Stomach (tissue), 9 donors: ENCODE results near the gene ORC3. TPM values are rescaled to one million over a fixed set of nuclear protein-coding genes. Genes with fewer than 3 reads are reported as not detected.
"Not testable (repeated sequence)": the region's sequence is repeated elsewhere in the genome, so short reads cannot be mapped to it uniquely, and the experiment has no call there.

ENCODE experiments used
- DNase-seq, 2 donors: peaks; one replicate each; pipeline versions ENCODE4 v3.0.0 to v3.0.0-alpha.2; 2013 to 2019
- H3K27ac ChIP-seq, 5 donors: fragments of 200-600 bp in 4 of 5; sonication (generic) in 4 of 5; one replicate each; pipeline ENCODE4 v1.5.1; 2013 to 2019; ENCODE audit warnings: mild to moderate bottlenecking in 1 of 5, moderate library complexity in 1 of 5
- H3K27me3 ChIP-seq, 3 donors: fragments of 200-600 bp; sonication (generic); one replicate each; pipeline ENCODE4 v1.5.1; 2017 to 2019; ENCODE audit warnings: mixed run types in 1 of 3
- H3K36me3 ChIP-seq, 4 donors: fragments of 200-600 bp; sonication (generic); 1 replicate in 3 of 4; 2 replicates in 1 of 4; pipeline ENCODE4 v1.5.1; 2016 to 2019
- H3K4me1 ChIP-seq, 4 donors: fragments of 200-600 bp; sonication (generic); one replicate each; pipeline ENCODE4 v1.5.1; 2016 to 2019
- H3K4me3 ChIP-seq, 4 donors: fragments of 200-600 bp; sonication (generic) in 3 of 4; one replicate each; pipeline ENCODE4 v1.5.1; 2016 to 2019; ENCODE audit warnings: mild to moderate bottlenecking in 1 of 4
- H3K9me3 ChIP-seq, 4 donors: fragments of 200-600 bp; sonication (generic); one replicate each; pipeline ENCODE4 v1.5.1; 2016 to 2019
- CTCF ChIP-seq, 7 experiments: fragments of 450-650 bp in 4 of 7; fragments of 200-600 bp in 3 of 7; sonication (generic) in 3 of 7; IDR thresholded peaks; one replicate each; pipeline ENCODE4 v1.5.1; 2016 to 2019; ENCODE audit warnings: antibody characterized with exemption in 7 of 7, control low read depth in 2 of 7, mild to moderate bottlenecking in 1 of 7
- EP300 ChIP-seq: sonication (generic); formaldehyde crosslinking; IDR thresholded peaks from one replicate; pipeline ENCODE4 v1.6.1; 2017; ENCODE audit warnings: antibody characterized with exemption
- POLR2A ChIP-seq, 4 donors: fragments of 450-650 bp; IDR thresholded peaks; one replicate each; pipeline ENCODE4 v1.6.1; 2016; ENCODE audit warnings: antibody characterized with exemption in 4 of 4, control low read depth in 2 of 4, mild to moderate bottlenecking in 1 of 4, moderate library complexity in 1 of 4
- POLR2AphosphoS5 ChIP-seq, 3 donors: sonication (generic); formaldehyde crosslinking; IDR thresholded peaks; one replicate each; pipeline ENCODE4 v1.6.1; 2016; ENCODE audit warnings: antibody characterized with exemption in 3 of 3
- WGBS, 5 donors: extraction: QIAGEN DNeasy Blood & Tissue Kit in 3 of 5; methylation state at CpG; one replicate each; pipeline versions ENCODE4 v1.1.5 to v1.1.7; 2013 to 2018; 5-methylcytosine and 5-hydroxymethylcytosine counted together
- intact Hi-C: fragments of 100-400 bp; cut with DNase I; formaldehyde crosslinking; loops from one replicate; pipeline ENCODE4 v1.15.1; 2023; ENCODE audit warnings: low total_unique reads
- polyA plus RNA-seq, 3 donors: library from polyadenylated mRNA; stranded (reverse); fragments of 200-250 nt; gene quantifications; one replicate each; pipeline ENCODE4 v1.2.3, GENCODE V29; 2013
- total RNA-seq, 5 donors: library from RNA; depleted of rRNA; stranded (reverse); fragments of >200 nt; gene quantifications; one replicate each; pipeline versions ENCODE4 v1.1.0 to v1.2.3, GENCODE V29; 2014 to 2016
- donor health status: healthy with polysubstance abuse.
- donor health status: Bipolar disorder and iron deficiency.
- donor health status: healthy.

The ORC3 gene
- total and polyA plus RNA-seq, 8 donors = 5.8 to 33.8 (median 11.0) TPM

- Histone ChIP-seq H3K27me3 (no peaks in the 10 kb centered on the region), H3K9me3 (no peaks in the 10 kb centered on the region), H3K36me3 (peaks cover 0 to 5% (median 0%) of the 10 kb centered on the region in 4 donors), H3K4me1 (peaks cover 22 to 100% (median 57%) of the 10 kb centered on the region in 4 donors), H3K4me3 (no peak overlapping the region), H3K27ac (no peak overlapping the region)
- intact Hi-C loops = no loop called here
- TF ChIP-seq CTCF (IDR thresholded peaks at IDR 0.05) (no peak), POLR2AphosphoS5 (IDR thresholded peaks at IDR 0.05) (no peak)
- no peak for DNase-seq
- WGBS, 5 donors = 68 to 74% (median 73%) methylated on average over 2 of the region's 2 CpGs
These were observed 102.2 kb downstream of the ORC3 start for GRCh38 chr6:87692086-87692485.

- intact Hi-C loops, H3K9me3 ChIP-seq, H3K27me3 ChIP-seq, DNase-seq, H3K4me3 ChIP-seq, H3K27ac ChIP-seq, H3K36me3 ChIP-seq: not testable (repeated sequence)
- H3K4me1 ChIP-seq = peaks cover 31 to 85% (median 55%) of the 10 kb centered on the region in 4 donors
- WGBS, 5 donors = 91 to 96% (median 95%) methylated on average over 12 of the region's 12 CpGs
These were observed 106.9 kb downstream of the ORC3 start for GRCh38 chr6:87696817-87697216.

GRCh38 chr6:87697581-87698546, 107.9 kb downstream of the ORC3 start:
- Histone ChIP-seq H3K27me3 (no peaks in the 10 kb centered on the region), H3K9me3 (no peaks in the 10 kb centered on the region), H3K4me1 (peaks cover 30 to 80% (median 50%) of the 10 kb centered on the region in 4 donors), H3K27ac (peak overlapping the region in 4 of 5 donors; percentile 24 to 99 (median 98)), H3K36me3 (no peaks in the 10 kb centered on the region), H3K4me3 (peak overlapping the region; percentile 81 to 92 (median 87))
- intact Hi-C loops = no loop called here
- no peak for TF ChIP-seq POLR2A (IDR thresholded peaks at IDR 0.05)
- no peak for TF ChIP-seq POLR2AphosphoS5 (IDR thresholded peaks at IDR 0.05)
- no peak for TF ChIP-seq CTCF (IDR thresholded peaks at IDR 0.05)
- TF ChIP-seq EP300 = no peak
- peak in 1 of 2 donors; percentile 77 for DNase-seq
- WGBS, 5 donors = 36 to 43% (median 39%) methylated on average over 8 of the region's 8 CpGs

GRCh38 chr6:87698547-87699006, 108.6 kb downstream of the ORC3 start:
- H3K9me3 ChIP-seq = no peaks in the 10 kb centered on the region
- no peaks in the 10 kb centered on the region for H3K36me3 ChIP-seq
- peak in 1 of 2 donors; percentile 36 for DNase-seq
- TF ChIP-seq CTCF (IDR thresholded peaks at IDR 0.05) (no peak), POLR2A (IDR thresholded peaks at IDR 0.05) (no peak), POLR2AphosphoS5 (IDR thresholded peaks at IDR 0.05) (no peak), EP300 (no peak)
- peak overlapping the region; percentile 81 to 92 (median 87) for H3K4me3 ChIP-seq
- peak overlapping the region in 4 of 5 donors; percentile 24 to 99 (median 98) for H3K27ac ChIP-seq
- WGBS, 5 donors = 4 to 19% (median 14%) methylated on average over 2 of the region's 2 CpGs
- no peaks in the 10 kb centered on the region for H3K27me3 ChIP-seq
- intact Hi-C loops = no loop called here
- peaks cover 32 to 76% (median 50%) of the 10 kb centered on the region in 4 donors for H3K4me1 ChIP-seq
